ENCODE measurements around the gene TESPA1. TPM values are rescaled to one million over a fixed set of nuclear protein-coding genes. Genes with fewer than 3 reads are reported as not detected.

Gene TESPA1
- polyA plus RNA-seq, 1 of the 3 experiments (the other 2 are of a cell fraction) = not detected

DNA sequence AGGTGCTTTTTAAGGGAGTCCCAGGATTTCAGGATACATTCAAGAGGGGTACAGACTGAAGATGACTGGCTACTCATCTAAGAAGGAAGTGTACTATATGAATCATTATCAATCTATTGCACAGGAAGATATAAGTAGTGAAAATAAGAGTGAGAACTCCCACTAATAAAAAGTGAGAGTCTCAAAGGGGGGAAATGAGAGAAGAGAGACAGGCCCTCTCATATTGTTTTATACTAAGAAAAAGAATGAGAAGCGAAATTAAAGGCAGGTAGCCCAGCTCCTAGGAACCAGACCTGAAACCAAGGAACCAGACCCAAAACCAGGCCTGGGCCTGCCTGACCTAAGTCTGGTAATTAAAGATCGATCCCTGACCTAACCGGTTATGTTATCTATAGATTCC lies 54.6 kb downstream of the TESPA1 start:
- no peak overlapping the region for H3K4me2 ChIP-seq
- H3K4me1 ChIP-seq (ENCODE audit: control insufficient read depth in 1 of 2, insufficient read depth in 2 of 2, low read depth in 1 of 2, low read length in 1 of 2) = no peaks in the 10 kb centered on the region
- no peaks in the 10 kb centered on the region for H3K9me2 ChIP-seq
- H3K9ac ChIP-seq = no peak overlapping the region
- H3K36me3 ChIP-seq (replicated peaks in 1 of 2; ENCODE audit: control insufficient read depth in 1 of 2, insufficient read depth in 2 of 2, low read length in 1 of 2) = no peaks in the 10 kb centered on the region
- H3K27me3 ChIP-seq (ENCODE audit: insufficient read depth) = 0 out of 2 replicates have a peak, but pooled peaks cover 4% of the 10 kb centered on the region
- H3K9me3 ChIP-seq = no peaks in the 10 kb centered on the region
- H3K79me2 ChIP-seq (ENCODE audit: insufficient read depth) = no peaks in the 10 kb centered on the region
- H3K27ac ChIP-seq (ENCODE audit: low read depth in 2 of 2, low read length in 1 of 2) = no peak overlapping the region
- H3F3A ChIP-seq (replicated peaks; ENCODE audit: insufficient read depth) = peaks cover 1% of the 10 kb centered on the region
- CTCF ChIA-PET = no interaction called here
- H2AFZ ChIP-seq (ENCODE audit: low read depth) = no peak overlapping the region
- 12% methylated on average over 3 of the region's 3 CpGs for WGBS (ENCODE audit: low lambda C conversion rate)
- DNase-seq = no peak
- TF ChIP-seq RCOR1 (IDR thresholded peaks at IDR 0.05; ENCODE audit: low read length) = no peak
- no peak overlapping the region for H3K4me3 ChIP-seq (ENCODE audit: low read depth in 2 of 2, low read length in 1 of 2)
- POLR2A ChIA-PET = no interaction called here
- no peaks in the 10 kb centered on the region for H4K20me1 ChIP-seq (ENCODE audit: insufficient read depth)

DNA sequence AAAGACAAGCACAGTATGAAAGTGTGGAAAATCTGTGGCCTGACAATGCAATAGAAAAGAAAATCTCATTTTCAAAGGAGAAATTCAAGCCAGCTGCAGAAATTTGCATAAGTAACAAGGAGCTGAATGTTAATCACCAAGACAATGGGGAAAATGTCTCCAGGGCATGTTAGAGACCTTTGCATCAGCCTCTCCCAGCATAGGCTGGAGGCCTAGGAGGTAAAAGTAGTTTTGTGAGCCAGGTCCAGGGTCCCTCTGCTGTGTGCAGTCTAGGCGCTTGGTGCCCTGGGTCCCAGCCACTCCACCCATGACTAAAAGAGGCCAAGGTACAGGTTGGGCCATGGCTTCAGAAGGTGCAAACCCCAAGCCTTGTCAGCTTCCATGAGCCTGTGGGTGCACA lies 58.3 kb downstream of the TESPA1 start:
- no peaks in the 10 kb centered on the region for H3K36me3 ChIP-seq (replicated peaks in 1 of 2; ENCODE audit: control insufficient read depth in 1 of 2, insufficient read depth in 2 of 2, low read length in 1 of 2)
- ChIA-PET CTCF (no interaction called here), POLR2A (no interaction called here)
- H3F3A ChIP-seq (replicated peaks; ENCODE audit: insufficient read depth) = no peaks in the 10 kb centered on the region
- 0 out of 2 replicates have a peak, but pooled peaks cover 4% of the 10 kb centered on the region for H3K27me3 ChIP-seq (ENCODE audit: insufficient read depth)
- H4K20me1 ChIP-seq (ENCODE audit: insufficient read depth) = no peaks in the 10 kb centered on the region
- H3K9ac ChIP-seq = no peak overlapping the region
- no peak overlapping the region for H3K27ac ChIP-seq (ENCODE audit: low read depth in 2 of 2, low read length in 1 of 2)
- no peak overlapping the region for H3K4me3 ChIP-seq (ENCODE audit: low read depth in 2 of 2, low read length in 1 of 2)
- H3K4me1 ChIP-seq (ENCODE audit: control insufficient read depth in 1 of 2, insufficient read depth in 2 of 2, low read depth in 1 of 2, low read length in 1 of 2) = no peaks in the 10 kb centered on the region
- no peak for DNase-seq
- WGBS (ENCODE audit: low lambda C conversion rate) = 11% methylated on average over 1 of the region's 1 CpG
- TF ChIP-seq ELF1 (IDR thresholded peaks at IDR 0.05) (no peak), TCF12 (IDR thresholded peaks at IDR 0.05) (no peak)
- no peaks in the 10 kb centered on the region for H3K9me3 ChIP-seq
- no peaks in the 10 kb centered on the region for H3K9me2 ChIP-seq
- H3K4me2 ChIP-seq = no peak overlapping the region
- H3K79me2 ChIP-seq (ENCODE audit: insufficient read depth) = no peaks in the 10 kb centered on the region
- H2AFZ ChIP-seq (ENCODE audit: low read depth) = no peak overlapping the region

DNA sequence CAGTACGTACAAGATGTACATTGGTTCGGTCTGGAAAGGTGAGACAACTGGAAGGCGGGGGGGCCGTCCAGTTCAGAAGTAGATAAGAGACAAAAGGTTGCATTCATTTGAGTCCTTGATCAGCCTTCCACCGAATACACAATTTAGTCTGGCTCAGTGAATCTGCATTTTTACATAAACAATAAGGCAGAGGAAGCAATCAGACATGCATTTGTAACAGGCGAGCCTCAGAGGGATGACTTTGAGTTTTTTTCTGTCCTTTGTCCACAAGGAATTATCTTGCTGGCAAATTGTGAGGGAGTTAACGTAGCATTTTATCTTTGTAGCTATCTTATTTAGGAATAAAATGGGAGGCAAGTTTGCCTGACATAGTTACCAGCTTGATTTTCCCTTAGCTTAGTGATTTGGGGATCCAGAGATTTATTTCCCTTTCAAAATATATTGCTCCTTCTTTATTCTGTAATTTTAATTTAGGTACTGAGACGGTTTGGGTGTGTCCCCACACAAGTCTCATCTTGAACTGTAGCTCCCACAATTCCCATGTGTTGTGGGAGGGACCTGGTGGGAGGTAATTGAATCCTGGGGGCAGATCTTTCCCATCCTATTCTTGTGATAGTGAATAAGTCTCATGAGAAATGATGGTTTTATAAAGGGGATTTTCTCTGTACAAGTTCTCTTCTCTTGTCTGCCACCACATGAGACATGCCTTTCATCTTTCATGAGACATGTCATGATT lies 59.4 kb downstream of the TESPA1 start:
- CTCF ChIA-PET = interaction anchor here (1.0 kb wide), 1 partner anchor 345 kb away, joined by 3 read pairs; no protein-coding TSS in a partner anchor
- Histone ChIP-seq H3K9me3 (no peaks in the 10 kb centered on the region), H3K4me3 (ENCODE audit: low read depth in 2 of 2, low read length in 1 of 2) (no peak overlapping the region), H4K20me1 (ENCODE audit: insufficient read depth) (no peaks in the 10 kb centered on the region), H3F3A (replicated peaks; ENCODE audit: insufficient read depth) (no peaks in the 10 kb centered on the region), H3K27ac (ENCODE audit: low read depth in 2 of 2, low read length in 1 of 2) (no peak overlapping the region), H3K9me2 (no peaks in the 10 kb centered on the region), H3K36me3 (replicated peaks in 1 of 2; ENCODE audit: control insufficient read depth in 1 of 2, insufficient read depth in 2 of 2, low read length in 1 of 2) (no peaks in the 10 kb centered on the region), H3K79me2 (ENCODE audit: insufficient read depth) (no peaks in the 10 kb centered on the region), H2AFZ (ENCODE audit: low read depth) (no peak overlapping the region), H3K9ac (no peak overlapping the region), H3K4me1 (ENCODE audit: control insufficient read depth in 1 of 2, insufficient read depth in 2 of 2, low read depth in 1 of 2, low read length in 1 of 2) (no peaks in the 10 kb centered on the region), H3K4me2 (no peak overlapping the region), H3K27me3 (ENCODE audit: insufficient read depth) (0 out of 2 replicates have a peak, but pooled peaks cover 4% of the 10 kb centered on the region)
- 7% methylated on average over 8 of the region's 8 CpGs for WGBS (ENCODE audit: low lambda C conversion rate)
- TF ChIP-seq JUND (IDR thresholded peaks at IDR 0.05) (no peak), POLR2AphosphoS5 (IDR thresholded peaks at IDR 0.05; ENCODE audit: low read depth, low read length) (no peak), SIN3A (IDR thresholded peaks at IDR 0.05; ENCODE audit: borderline replicate concordance, low read depth, low read length) (no peak), TEAD4 (IDR thresholded peaks at IDR 0.05; ENCODE audit: borderline replicate concordance, insufficient read depth) (no peak)
- DNase-seq = no peak
- POLR2A ChIA-PET = no interaction called here
